Liver (tissue), 3 donors: ENCODE results near the gene LRRC15.

Experiments used
- HNF4A ChIP-seq, 2 donors: conservative IDR thresholded peaks; 2 replicates each; pipeline ENCODE4 v1.6.1; 2016; ENCODE audit warnings: antibody characterized with exemption in 2 of 2, mild to moderate bottlenecking in 2 of 2
- RAD21 ChIP-seq, 2 donors: IDR thresholded peaks; 2 replicates each; pipeline ENCODE4 v1.6.1; 2016; ENCODE audit warnings: antibody characterized with exemption in 2 of 2, mild to moderate bottlenecking in 2 of 2
- TF ChIP-seq, protein P1 (sequence below): fragments of 150-350 bp; IDR thresholded peaks from 2 replicates; pipeline ENCODE4 v1.5.1; 2017; ENCODE audit warnings: improper control_type of control experiment, low read depth, low read length; ENCODE audit not compliant: missing input control
- donor health status: healthy.
- donor health status: healthy.

DNA sequence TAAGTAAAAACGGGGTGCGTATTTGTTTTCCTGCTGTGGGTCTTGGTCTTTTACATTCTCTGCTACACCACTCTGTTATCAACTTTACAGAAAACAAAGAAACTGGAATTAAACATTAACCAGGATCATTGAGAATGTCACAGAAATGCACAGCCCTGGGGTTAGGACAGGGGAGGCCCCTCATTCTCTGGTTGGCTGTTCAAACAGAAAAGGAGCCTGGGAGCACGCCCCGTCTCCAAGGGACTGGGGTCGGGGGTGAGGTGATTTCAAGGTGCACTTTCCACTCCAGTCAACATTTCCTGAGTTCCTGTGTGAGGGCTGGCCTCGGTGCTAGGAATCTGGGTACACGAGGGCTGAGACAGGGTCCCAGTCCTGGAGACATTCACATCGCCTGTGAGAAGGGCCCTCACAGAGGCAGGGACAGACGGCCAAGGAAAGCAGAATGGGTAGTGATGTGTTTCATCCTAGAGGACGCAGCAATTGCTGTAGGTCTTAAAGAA, 48.7 kb downstream of the LRRC15 start:
- TF ChIP-seq, protein P1, sequence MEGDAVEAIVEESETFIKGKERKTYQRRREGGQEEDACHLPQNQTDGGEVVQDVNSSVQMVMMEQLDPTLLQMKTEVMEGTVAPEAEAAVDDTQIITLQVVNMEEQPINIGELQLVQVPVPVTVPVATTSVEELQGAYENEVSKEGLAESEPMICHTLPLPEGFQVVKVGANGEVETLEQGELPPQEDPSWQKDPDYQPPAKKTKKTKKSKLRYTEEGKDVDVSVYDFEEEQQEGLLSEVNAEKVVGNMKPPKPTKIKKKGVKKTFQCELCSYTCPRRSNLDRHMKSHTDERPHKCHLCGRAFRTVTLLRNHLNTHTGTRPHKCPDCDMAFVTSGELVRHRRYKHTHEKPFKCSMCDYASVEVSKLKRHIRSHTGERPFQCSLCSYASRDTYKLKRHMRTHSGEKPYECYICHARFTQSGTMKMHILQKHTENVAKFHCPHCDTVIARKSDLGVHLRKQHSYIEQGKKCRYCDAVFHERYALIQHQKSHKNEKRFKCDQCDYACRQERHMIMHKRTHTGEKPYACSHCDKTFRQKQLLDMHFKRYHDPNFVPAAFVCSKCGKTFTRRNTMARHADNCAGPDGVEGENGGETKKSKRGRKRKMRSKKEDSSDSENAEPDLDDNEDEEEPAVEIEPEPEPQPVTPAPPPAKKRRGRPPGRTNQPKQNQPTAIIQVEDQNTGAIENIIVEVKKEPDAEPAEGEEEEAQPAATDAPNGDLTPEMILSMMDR: no peak
- TF ChIP-seq RAD21 (IDR thresholded peaks at IDR 0.05) (no peak), HNF4A (conservative IDR thresholded peaks at IDR 0.05) (no peak)
